Gastroesophageal sphincter (tissue), 3 donors: ENCODE data around the gene MRPS9.

Source experiments
- CTCF ChIP-seq, 4 experiments: fragments of 200-600 bp in 2 of 4; fragments of 450-650 bp in 2 of 4; sonication (generic) in 1 of 4; IDR thresholded peaks; one replicate each; pipeline ENCODE4 v1.5.1; 2017 to 2019; ENCODE audit warnings: antibody characterized with exemption in 4 of 4, mild to moderate bottlenecking in 2 of 4, moderate library complexity in 2 of 4
- EP300 ChIP-seq: sonication (generic); formaldehyde crosslinking; IDR thresholded peaks from one replicate; pipeline ENCODE4 v1.6.1; 2017; ENCODE audit warnings: antibody characterized with exemption, mild to moderate bottlenecking
- POLR2A ChIP-seq, 2 donors: fragments of 450-650 bp; IDR thresholded peaks; one replicate each; pipeline ENCODE4 v1.6.1; 2017; ENCODE audit warnings: antibody characterized with exemption in 2 of 2, mild to moderate bottlenecking in 2 of 2, moderate library complexity in 1 of 2
- POLR2AphosphoS5 ChIP-seq: sonication (generic); formaldehyde crosslinking; IDR thresholded peaks from one replicate; pipeline ENCODE4 v1.6.1; 2017; ENCODE audit warnings: antibody characterized with exemption

- TF ChIP-seq POLR2A (IDR thresholded peaks at IDR 0.05): no peak
- no peak for TF ChIP-seq CTCF (IDR thresholded peaks at IDR 0.05)
- no peak for TF ChIP-seq EP300
- no peak for TF ChIP-seq POLR2AphosphoS5
Measured at GRCh38 chr2:105126336-105126735, 88.5 kb downstream of the MRPS9 start.
